Amygdala (tissue), 56 donors: ENCODE data around the gene GGCT.
"Not testable (repeated sequence)": the region's sequence is repeated elsewhere in the genome, so short reads cannot be mapped to it uniquely, and the experiment has no call there.

Experiments
- DNase-seq, 56 donors: peaks; one replicate each; lab custom pipeline; 2025; lab: John Stamatoyannopoulos, UW

GGCT gene

DNA sequence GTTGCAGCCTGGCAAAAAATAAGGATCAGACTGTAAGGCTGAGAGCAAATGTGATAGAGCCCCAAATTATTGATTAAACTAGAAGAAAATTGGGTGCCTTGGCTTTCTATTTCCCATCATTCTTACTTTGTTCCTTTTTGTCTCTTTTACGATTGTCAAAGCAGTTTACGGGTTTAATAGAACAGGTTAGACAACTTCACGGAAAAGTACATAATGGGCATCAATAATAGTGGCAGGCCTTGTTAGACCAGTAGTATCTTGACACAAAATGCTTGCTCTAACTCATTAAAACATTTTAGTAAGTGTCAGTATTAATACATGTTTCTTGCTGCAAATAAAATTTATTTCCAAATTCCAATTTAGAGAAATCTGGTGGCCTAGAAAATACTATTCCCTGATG, 14.5 kb upstream of the GGCT start:
- DNase-seq, result no peak

DNA sequence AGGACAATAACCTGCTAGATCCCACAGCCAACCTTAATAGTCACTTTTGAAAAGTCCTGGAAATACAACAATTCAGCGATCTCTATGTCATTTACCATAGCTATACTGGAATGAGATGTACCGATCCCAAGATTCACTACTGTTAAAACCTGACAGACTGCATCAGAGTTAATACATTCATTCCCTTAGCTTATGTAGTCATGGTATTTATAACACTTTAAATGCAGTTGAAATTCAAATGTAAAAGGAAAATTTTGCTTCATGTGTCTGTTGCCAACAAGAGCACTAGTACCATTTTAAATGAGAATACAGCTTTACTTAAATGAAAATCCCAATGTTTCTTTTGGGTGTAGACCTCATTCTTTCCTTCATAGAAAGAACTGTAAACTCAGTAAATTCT, 11.1 kb upstream of the GGCT start:
- no peak for DNase-seq

DNA sequence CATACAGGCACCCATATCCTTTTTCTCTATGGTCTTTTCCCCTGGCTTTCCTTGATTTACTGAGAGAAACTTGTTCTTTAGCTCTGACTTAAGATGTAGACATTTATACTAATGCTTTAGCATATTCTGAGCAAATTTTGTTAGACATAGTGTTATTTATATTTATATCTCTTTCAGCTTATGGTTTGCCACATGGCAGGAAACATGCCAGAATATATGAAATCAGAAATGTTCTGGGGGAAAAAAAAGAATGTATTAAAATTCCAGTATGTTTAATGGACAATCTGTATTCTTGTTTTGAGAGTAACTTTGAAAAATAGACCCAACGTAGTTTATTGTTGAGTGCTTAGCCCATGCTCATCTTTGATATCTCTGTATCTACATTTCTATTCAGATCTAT, 10.1 kb upstream of the GGCT start:
- no peak for DNase-seq

DNA sequence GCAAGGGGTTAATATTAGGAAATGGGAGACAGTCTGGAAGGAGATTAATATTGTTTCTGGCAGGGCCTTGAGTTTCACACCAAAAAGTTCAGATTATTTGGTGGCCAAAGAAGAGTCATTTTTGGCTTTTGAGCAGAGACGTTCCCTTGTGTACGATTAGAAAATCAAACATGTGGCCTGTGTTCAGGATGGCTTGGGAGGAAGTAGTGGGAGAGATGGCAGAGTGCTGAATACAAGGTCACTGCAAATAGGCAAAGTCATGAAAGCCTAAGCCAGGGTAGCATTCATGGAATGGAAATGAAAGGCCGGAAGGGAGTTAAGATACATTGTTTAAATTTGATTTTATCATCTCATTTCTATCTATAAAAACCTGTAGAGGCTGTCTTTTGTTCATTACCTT, 9.5 kb upstream of the GGCT start:
- DNase-seq, result no peak

DNA sequence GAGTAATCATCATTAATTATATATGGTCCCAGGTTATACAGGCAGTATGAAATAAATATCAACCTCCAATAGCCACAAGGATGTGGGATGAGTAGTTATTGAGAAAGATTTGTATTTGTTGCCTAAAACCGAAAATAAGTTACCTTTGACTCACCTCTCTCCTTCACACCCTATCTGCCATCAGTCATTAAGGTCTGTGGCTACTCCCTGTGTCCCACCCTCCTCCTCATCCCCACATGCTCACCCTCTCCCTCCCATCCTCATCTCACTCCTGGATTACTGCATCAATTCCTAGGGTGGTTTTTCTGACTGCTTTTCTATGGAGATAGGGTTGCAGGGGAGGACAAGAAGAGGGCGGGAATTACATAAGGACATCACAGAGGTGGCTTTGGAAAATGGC, 9.1 kb upstream of the GGCT start:
- no peak for DNase-seq

DNA sequence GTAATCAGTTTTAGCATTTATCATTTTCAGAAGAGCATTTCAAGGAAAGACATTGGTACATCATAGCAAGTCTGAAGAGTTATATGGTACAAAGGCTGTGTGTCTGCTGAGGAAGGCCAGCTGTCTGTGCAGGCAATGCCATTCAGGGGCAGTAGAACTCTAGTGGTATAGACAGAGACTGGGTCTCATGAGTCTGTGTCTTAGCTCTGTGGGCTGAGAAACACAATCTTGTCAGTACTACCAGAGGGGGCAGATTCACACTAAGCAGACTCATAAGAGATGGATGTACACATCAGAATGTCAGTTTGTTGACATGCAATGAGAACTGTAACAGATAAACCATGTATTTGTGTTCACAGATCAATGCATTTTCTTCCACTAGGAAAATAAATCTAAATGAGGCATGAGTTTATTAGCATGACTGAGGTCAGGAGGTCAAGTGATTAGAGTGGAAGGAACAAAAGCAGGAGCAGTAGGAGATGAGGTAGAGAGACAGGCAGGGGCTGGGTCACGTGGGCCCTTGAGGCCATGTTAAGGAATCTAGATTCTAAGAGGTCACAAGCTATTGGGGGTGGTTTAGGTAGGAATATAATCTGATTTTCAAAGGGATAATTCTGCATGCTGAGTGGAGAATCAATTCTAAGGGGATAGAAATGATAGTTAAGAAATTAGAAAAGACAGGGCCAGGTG, 7.5 kb upstream of the GGCT start:
- DNase-seq, result no peak

DNA sequence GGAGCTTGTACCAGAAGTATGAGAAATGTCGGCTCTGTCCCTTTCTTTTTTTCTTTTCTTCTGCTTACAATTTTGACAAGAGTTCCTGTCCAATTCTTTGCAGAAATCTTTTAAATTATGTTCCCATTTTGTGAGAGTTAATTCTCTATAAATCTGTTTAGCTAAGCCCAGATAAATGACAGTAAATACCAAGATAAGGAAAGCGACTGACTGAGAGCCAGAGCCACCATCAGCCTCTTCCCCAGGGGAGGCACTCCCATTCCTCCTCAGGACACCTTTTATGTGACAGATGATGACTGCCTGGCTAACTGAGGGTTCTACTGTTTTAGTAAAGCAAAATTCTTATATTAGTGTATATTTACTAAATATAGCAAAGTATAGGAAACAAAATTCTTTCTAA, 6.9 kb upstream of the GGCT start:
- no peak for DNase-seq

DNA sequence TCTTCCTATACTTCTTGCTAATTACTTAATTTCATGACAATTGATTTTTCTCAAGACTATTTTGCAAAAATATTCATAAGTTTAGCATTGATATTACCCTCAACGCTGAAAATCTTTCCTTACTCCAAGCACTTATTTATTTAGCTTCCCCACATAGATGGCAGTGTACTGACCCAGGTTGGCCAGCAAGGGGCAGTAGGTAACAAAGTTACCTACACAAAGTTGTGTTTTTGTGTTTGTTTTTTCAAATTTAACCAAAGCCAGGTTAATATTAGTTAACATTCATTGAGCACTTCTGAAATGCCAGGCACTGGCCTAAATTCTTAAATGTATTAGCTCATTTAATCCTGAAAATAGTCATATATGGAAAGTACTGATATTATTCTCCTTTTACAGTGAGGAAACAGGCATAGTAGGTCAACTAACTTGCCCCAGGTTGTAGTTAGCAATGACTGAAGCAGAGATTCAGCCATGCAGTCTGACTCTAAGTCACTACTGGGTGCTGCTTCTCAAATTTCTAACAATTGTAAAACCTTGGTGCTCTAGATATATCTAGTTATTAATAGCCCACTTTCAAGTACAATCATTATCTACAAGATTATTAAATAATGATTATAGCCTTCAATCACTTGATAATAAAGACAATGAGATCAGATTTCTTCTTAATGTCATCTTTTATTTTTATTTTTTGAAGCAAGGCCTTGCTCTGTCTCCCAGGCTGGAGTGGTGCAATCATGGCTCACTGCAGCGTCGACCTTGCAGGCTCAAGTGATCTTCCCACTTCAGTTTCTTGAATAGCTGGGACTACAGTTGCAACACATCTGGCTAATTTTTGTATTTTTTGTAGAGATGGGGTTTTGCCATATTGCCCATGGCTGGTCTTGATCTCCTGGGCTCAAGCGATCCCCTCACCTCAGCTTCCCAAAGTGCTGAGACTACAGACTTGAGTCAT, 5.8 kb upstream of the GGCT start:
- peak in 3 of 56 donors; percentile 3 to 18 (median 9) for DNase-seq

DNA sequence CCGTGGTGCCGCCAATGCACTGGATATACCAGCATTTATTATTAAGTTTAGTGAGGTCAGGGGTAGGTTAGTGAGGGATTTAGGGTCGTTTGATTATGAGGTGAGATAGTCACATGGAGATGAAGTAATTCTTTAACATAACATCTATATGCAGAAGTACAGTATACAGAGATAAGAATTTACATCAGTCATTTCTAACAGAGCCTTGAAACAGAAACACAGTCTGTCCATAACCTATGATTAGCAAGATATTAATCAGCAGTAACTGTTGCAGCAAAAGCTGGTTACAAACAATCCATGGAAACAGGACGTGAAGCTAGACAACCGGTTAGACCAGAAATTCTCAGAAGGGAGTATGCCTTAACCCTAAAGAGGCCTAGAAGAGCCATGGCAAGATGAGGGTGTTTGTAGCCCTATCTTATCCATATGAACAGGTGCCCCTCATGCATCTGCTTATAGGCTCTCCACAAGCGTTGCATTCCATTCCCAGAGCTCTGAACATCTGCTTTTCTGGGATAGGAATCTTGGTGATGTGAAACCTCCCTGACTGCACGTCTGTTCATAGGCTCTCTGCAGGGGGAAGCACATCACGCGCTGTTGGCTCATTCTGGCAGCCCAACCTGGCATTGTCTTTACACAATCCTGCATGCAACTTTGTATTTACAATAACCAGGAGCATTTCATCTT, 4.7 kb upstream of the GGCT start:
- not testable (repeated sequence) for DNase-seq

DNA sequence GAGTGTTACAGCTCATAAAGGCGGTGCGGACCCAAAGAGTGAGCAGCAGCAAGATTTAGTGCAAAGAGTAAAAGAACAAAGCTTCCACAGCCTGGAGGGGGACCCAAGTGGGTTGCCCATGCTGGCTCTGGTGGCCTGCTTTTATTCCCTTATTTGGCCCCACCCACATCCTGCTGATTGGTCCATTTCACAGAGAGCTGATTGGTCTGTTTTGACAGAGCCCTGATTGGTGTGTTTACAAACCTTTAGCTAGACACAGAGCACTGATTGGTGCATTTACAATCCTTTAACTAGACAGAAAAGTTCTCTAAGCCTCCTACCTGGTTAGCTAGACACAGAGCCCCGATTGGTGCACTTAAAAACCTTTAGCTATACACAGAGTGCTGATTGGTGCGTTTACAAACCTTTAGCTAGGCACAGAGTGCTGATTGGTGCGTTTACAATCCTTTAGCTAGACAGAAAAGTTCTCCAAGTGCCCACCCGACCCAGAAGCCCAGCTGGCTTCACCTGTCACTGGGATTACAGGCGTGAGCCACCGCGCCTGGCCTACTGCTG, 2.8 kb upstream of the GGCT start:
- DNase-seq, result not testable (repeated sequence)

DNA sequence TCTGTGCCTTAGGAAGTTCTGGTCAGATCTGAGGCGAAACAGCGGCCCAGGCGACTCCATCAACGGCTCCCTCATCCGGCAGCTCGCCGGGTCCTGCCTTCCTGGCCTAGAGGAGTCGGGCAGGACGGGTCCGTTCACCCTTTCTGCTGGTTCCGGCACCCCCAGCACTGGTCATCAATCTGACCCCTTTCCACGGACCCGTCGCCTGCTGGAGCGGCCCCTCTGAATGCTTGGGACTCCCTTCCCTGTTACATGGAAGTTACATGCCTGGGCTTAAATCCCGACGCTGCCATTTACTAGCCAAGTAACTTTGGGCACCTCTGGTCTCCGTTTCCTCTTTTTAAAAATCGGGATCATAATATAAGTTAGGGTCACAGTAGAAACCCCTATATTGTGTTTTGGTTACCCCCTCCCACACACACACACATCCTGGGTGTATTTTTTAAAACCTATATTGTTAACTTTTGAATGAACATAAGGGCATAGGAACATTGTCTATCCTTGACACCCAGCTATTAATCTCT, 607 bp upstream of the GGCT start:
- DNase-seq, result peak in 1 of 56 donors; percentile 65

DNA sequence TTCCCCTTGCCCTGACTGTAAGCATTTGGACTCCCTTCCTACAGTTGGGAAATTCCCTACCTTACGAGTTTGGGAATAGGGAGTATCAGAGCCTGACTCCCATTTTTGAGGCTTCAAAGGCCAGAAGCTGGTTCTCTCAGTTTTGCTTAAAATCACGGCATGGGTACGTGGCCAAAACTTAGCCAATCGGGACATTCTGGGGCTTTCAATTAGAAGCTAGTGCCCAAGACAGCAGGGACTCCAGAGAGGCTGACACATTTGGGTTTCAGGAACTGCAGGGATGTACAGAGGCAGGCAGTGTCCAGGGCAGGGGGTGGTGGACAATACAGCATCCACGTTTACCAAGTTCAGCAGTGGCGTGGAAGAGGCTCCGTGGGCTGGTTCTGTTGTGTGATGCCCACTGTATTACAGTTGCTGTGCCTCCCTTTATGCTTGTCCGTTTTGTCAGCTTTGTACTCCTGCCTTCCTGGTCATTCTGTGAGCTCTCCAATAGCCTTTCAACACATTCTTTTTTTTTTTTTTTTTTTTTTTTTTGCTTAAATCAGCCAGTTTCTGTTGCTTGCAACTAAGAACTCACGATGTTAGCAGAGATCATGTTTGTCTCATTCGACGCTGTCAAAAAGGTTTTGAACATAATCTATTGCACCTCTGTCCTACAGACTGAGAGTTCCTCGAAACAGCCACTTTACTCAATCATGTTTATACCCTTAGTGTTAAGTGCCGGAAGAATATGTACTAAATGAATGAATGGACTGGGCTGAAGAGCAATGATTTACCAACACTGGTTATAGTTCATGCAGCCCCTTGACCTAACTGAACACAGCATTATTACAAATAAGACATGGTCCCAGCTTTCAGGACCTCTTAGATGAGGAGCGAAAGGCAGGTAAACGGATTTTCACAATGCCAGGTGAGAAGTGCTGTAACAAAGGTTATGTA, 1.1 kb downstream of the GGCT start:
- no peak for DNase-seq

DNA sequence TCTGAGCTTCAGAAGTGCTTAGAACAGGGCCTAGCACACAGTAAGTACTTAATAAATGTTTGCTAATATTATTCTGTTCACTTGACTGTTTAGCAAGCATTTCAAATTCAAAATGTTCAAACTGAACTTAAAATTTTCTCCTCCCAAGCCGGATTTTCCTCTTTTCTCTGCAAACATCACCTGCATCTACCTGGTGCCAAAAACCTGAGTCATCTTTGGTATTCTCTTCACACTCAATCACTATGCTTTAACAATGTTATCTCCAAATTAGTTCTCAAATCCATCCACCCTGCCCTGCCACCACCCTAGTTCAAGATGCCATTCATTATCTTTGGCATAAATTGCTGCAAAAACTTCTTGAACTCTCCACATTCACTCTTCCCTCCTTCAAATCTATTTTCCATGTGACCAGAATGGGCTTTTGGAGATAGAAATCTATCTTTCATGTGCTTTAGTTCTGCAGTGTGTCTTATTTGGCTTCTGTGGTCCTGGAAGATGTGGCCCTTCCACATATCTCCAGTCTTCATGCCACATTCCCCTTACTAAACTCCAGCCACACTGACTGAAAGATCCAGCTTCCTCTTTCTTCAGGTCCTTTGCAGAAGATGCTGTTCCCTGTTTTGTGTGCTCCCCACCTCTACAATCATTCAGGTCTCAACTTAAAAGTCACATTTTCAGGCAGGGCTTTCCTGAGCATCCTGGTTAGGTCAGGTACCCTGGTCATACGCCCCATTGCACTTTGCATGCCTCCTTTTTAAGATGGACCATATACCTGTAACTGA, 2.0 kb downstream of the GGCT start:
- DNase-seq, result no peak

DNA sequence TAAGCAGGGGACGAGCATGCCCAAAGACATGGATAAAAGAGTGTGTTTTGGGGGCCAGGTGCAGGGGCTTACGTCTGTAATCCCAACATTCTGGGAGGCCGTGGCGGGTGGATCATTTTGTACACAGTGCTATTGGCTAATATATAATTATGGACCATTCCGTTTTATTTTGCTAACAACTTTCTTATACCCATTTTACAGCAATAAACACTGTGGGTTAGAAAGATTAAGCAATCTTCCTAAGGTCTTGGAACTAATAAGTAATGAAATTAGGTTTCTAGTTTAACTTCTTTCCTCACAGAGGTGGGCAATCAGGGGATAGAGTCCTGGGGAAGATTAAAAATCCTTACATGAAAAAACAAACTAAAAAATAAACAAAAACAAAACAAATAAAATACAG, 3.4 kb downstream of the GGCT start:
- no peak for DNase-seq

DNA sequence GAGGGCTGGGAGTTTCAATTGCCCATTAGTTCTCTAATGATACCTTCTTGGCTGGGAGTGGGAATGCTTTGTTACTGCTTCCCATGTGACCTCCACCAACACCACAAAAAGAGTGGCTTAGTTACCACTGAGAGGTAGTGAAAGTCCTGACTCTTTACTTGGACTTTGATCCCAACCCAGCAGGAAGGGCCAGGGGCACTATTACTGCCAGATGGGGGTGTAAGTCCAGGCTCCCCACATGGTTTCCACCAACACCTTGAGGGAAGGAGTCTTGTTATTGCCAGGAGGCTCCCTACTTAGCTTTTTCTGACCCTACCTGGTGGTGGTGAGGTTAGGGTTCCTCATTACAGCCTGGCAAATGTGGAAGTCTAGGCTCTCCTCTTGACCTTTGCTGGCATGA, 11.4 kb downstream of the GGCT start:
- DNase-seq, result no peak

DNA sequence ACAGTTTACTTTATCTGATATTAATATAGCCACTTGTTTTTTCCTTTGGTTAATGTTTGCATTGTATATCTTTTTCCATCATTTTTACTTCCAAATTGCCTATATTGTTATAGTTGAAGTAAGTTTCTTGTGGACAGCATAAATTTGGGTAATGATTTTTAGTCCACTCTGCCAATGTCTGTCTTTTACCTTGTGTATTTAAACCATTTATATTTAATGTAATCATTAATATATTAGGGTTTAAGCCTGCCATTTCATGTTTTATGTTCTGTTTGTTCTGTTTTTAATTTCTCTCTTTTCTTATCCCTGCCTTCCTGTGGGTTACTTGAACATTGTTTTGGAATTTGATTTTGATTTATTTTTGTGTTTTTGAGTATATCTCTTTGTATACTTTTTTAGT, 13.2 kb downstream of the GGCT start:
- DNase-seq, result no peak

DNA sequence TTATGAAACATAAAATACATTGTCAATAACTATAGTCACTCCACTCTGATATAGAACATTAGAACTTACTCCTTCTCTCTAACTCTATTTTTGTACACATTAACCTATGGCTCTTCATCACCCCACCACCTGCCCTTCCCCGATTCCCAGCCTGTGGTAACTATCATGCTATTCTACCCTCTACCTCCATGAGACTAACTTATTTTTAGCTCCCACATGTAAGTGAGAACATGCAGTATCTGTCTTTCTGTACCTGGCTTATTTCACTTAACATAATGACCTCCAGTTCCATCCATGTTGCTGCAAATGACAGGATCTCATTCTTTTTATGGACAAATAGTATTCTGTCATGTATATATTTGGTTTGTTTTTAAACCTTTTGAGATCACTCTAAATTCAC, 17.3 kb downstream of the GGCT start:
- no peak for DNase-seq

DNA sequence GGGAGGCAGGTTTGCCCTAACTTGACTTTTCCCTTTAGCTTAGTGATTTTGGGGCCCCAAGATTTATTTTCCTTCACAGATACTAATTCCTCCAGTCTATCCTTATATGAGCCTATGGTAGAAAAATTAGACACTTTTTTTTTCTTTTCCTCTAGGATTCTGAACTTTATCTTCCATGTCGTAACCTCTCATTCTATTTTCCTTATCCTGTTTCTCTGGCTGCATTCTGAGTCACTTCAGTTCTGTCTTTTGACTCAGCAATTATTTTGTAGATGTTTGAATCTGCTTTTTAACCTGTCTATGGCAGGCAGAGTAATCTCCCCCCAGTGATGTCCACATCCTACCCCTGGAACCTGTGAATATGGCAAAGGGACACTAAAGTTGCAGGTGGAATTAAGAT, 19.0 kb downstream of the GGCT start:
- DNase-seq, result no peak

DNA sequence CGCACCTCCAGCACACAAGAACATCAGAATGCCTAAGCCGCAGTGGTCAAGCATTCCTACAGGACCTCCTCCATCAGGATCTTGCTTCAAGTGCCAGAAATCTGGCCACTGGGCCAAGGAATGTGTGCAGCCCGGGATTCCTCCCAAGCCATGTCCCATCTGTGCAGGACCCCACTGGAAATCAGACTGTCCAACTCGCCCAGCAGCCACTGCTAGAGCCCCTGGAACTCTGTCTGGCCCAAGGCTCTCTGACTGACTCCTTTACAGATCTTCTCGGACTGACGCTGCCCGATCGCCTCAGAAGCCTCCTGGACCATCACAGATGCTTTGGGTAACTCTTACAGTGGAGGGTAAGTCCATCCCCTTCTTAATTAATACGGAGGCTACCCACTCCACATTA, 23.2 kb downstream of the GGCT start:
- not testable (repeated sequence) for DNase-seq
